Measurements from ENCODE around the gene FAM118B. TPM values are rescaled to one million over a fixed set of nuclear protein-coding genes. Genes with fewer than 3 reads are reported as not detected.

FAM118B gene
- total and polyA plus RNA-seq, 2 of the 8 experiments (the other 6 are each of a cell fraction or from before 2014, with no cell fraction given), result 25.3 to 48.3 TPM

- TF ChIP-seq GABPA (IDR thresholded peaks at IDR 0.05; ENCODE audit: borderline replicate concordance, insufficient read depth, low read length), result no peak; the same call in 1 of the 2 replicates
- no peak for TF ChIP-seq CREB1 (IDR thresholded peaks at IDR 0.05)
- TF ChIP-seq POLR2A (IDR thresholded peaks at IDR 0.05; ENCODE audit: control extremely low read depth in 1 of 2, low read depth in 2 of 2, low read length in 2 of 2), result no peak
- no peak for TF ChIP-seq EZH2 (IDR thresholded peaks at IDR 0.05; ENCODE audit: low read depth, low read length, severe bottlenecking)
- no peak for TF ChIP-seq PHF8 (conservative IDR thresholded peaks at IDR 0.05; ENCODE audit: low read depth, low read length)
- no peak for TF ChIP-seq SP2 (IDR thresholded peaks at IDR 0.05; ENCODE audit: low read length)
- TF ChIP-seq ASH2L (IDR thresholded peaks at IDR 0.05; ENCODE audit: low read length), result no peak
- no peak for TF ChIP-seq CHD7 (IDR thresholded peaks at IDR 0.05; ENCODE audit: insufficient replicate concordance, low read length)
- no peak for TF ChIP-seq SIX5 (IDR thresholded peaks at IDR 0.05; ENCODE audit: low read depth, low read length)
- no peak for TF ChIP-seq MAX (IDR thresholded peaks at IDR 0.05)
- TF ChIP-seq SIRT6 (IDR thresholded peaks at IDR 0.05; ENCODE audit: low read length), result no peak
These were observed 98.8 kb downstream of the FAM118B start (continued) for GRCh38 chr11:126310200-126310991.
